HG02884 (cell line): ENCODE data around the gene PCDHB10.

ENCODE experiments used
- ATAC-seq: cut with Tn5 transposase; IDR thresholded peaks from one replicate; pipeline ENCODE4 v1.9.1; 2021; ENCODE audit warnings: mild to moderate bottlenecking, moderate library complexity; ENCODE audit not compliant: unreplicated experiment

The PCDHB10 gene

DNA sequence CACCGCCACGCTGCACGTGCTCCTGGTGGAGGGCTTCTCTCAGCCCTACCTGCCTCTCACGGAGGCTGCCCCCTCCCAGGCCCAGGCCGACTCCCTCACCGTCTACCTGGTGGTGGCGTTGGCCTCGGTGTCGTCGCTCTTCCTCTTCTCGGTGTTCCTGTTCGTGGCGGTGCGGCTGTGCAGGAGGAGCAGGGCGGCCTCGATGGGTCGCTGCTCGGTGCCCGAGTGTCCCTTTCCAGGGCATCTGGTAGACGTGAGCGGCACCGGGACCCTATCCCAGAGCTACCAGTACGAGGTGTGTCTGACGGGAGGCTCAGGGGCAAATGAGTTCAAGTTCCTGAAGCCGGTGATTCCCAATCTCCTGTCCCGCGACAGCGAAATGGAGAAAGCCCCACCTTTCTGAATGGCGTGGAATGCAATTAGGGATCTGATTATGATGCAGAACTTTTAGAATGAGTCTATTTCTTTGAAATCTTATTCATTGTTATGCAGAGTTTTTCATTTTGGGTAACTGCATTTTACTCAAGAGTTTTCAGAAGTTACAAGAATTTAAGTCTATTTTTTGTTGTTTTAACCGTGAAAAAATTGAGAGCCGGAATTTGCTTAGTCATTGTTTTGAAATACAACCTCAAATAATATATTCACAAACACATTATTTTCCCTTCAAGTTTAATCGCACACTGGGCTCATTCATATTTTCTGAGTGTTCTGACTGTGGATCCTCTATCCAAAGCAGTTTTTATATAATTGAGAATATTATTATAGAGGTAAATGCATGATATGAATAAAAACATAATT is 44.6 kb downstream of the PCDHB10 start:
- ATAC-seq, result no peak

DNA sequence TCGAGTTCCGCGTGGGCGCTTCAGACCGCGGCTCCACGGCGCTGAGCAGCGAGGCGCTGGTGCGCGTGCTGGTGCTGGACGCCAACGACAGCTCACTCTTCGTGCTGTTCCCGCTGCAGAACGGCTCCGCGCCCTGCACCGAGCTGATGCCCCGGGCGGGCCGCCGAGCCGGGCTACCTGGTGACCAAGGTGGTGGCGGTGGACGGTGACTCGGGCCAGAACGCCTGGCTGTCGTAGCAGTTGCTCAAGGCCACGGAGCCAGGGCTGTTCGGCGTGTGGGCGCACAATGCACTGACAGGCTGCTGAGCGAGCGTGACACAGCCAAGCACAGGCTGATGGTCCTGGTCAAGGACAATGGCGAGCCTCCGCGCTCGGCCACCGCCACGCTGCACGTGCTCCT is 49.3 kb downstream of the PCDHB10 start:
- ATAC-seq, result no peak
